Measurements from ENCODE around the gene IGSF8. TPM values are rescaled to one million over a fixed set of nuclear protein-coding genes. Genes with fewer than 3 reads are reported as not detected.

Gene IGSF8
- total RNA-seq, 3 donors from 2014 or later = 21.0 to 35.7 (median 24.5) TPM

DNA sequence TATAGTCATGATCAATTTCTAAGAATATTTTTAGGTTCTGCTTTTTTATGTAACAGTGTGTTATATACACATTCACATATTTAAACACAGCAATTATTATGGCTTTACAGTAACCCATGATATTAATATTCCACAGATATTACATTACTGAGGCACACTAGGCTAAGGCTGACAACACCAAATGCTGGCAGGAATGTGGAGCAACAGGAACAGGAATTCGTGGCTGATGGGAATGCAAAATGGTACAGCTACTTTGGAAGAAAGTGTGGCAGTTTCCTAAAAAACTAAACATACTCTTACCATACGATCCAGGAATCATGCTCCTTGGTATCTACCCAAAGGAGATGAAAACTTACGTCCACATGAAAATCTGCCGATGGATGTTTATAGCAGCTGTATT lies 19.0 kb downstream of the IGSF8 start:
- H3K9me3 ChIP-seq = no peaks in the 10 kb centered on the region
- no peak overlapping the region for H3K27ac ChIP-seq
- H3K4me3 ChIP-seq = no peak overlapping the region
- peaks cover 0 to 2% of the 10 kb centered on the region in 2 donors for H3K4me1 ChIP-seq
- no peaks in the 10 kb centered on the region for H3K36me3 ChIP-seq
- intact Hi-C loops (cut with DNase I; ENCODE audit: low total_unique reads) = no loop called here
- TF ChIP-seq CTCF (IDR thresholded peaks at IDR 0.05) (no peak), POLR2AphosphoS5 (IDR thresholded peaks at IDR 0.05) (no peak), POLR2A (IDR thresholded peaks at IDR 0.05) (no peak)
- H3K27me3 ChIP-seq = peaks cover 0 to 30% of the 10 kb centered on the region in 2 donors
- no peak for DNase-seq (ENCODE audit: low spot score in 2 of 2)

- no peak for DNase-seq (ENCODE audit: low spot score in 2 of 2)
- intact Hi-C loops (cut with DNase I; ENCODE audit: low total_unique reads) = no loop called here
- H3K27me3 ChIP-seq = peaks cover 0 to 30% of the 10 kb centered on the region in 2 donors
- H3K27ac ChIP-seq = no peak overlapping the region
- no peaks in the 10 kb centered on the region for H3K4me1 ChIP-seq
- no peaks in the 10 kb centered on the region for H3K36me3 ChIP-seq
- no peaks in the 10 kb centered on the region for H3K9me3 ChIP-seq
- no peak overlapping the region for H3K4me3 ChIP-seq
- TF ChIP-seq POLR2AphosphoS5 (IDR thresholded peaks at IDR 0.05) (no peak), CTCF (IDR thresholded peaks at IDR 0.05) (peak in 1 of 3 donors; percentile 40)
Measured at GRCh38 chr1:160078512-160079195, 19.8 kb downstream of the IGSF8 start.

GRCh38 chr1:160077486-160077885 lies 20.9 kb downstream of the IGSF8 start:
- no peaks in the 10 kb centered on the region for H3K9me3 ChIP-seq
- H3K36me3 ChIP-seq = no peaks in the 10 kb centered on the region
- no peaks in the 10 kb centered on the region for H3K4me1 ChIP-seq
- H3K27ac ChIP-seq = no peak overlapping the region
- H3K27me3 ChIP-seq = peaks cover 0 to 26% of the 10 kb centered on the region in 2 donors
- intact Hi-C loops (cut with DNase I; ENCODE audit: low total_unique reads) = no loop called here
- H3K4me3 ChIP-seq = no peak overlapping the region
- DNase-seq (ENCODE audit: low spot score in 2 of 2) = no peak
- no peak for TF ChIP-seq POLR2A (IDR thresholded peaks at IDR 0.05)
- no peak for TF ChIP-seq CTCF (IDR thresholded peaks at IDR 0.05)
- no peak for TF ChIP-seq POLR2AphosphoS5 (IDR thresholded peaks at IDR 0.05)

DNA sequence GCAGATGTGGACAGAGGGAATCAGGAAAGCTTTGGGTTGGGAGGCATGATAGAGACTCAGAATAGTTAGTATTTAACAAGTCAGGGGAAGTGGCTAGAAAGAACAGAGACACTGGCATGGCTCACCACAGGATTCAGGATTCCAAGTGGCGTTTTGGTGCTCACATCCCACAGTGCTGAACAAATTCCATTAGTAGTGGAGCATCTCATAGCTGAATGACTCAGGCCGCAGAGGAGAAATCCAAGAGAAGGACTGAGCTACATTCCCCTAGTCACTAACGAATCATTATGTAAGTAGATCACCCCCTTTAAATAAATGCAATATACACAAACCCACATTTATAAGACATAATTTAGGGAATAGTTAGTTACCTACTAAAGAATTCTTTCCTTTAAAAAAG lies 22.1 kb downstream of the IGSF8 start:
- intact Hi-C loops (cut with DNase I; ENCODE audit: low total_unique reads) = no loop called here
- no peak for DNase-seq (ENCODE audit: low spot score in 2 of 2)
- H3K27ac ChIP-seq = no peak overlapping the region
- H3K4me3 ChIP-seq = no peak overlapping the region
- peaks cover 0 to 23% of the 10 kb centered on the region in 2 donors for H3K27me3 ChIP-seq
- no peaks in the 10 kb centered on the region for H3K9me3 ChIP-seq
- no peaks in the 10 kb centered on the region for H3K36me3 ChIP-seq
- TF ChIP-seq CTCF (IDR thresholded peaks at IDR 0.05) (no peak), POLR2A (IDR thresholded peaks at IDR 0.05) (no peak), POLR2AphosphoS5 (IDR thresholded peaks at IDR 0.05) (no peak)
- H3K4me1 ChIP-seq = no peaks in the 10 kb centered on the region

GRCh38 chr1:160075836-160076235 lies 22.6 kb downstream of the IGSF8 start:
- Histone ChIP-seq H3K4me1 (no peaks in the 10 kb centered on the region), H3K4me3 (no peak overlapping the region), H3K27me3 (peaks cover 0 to 18% of the 10 kb centered on the region in 2 donors), H3K27ac (no peak overlapping the region), H3K36me3 (no peaks in the 10 kb centered on the region), H3K9me3 (no peaks in the 10 kb centered on the region)
- intact Hi-C loops (cut with DNase I; ENCODE audit: low total_unique reads) = no loop called here
- TF ChIP-seq POLR2A (IDR thresholded peaks at IDR 0.05) (no peak), CTCF (IDR thresholded peaks at IDR 0.05) (no peak), POLR2AphosphoS5 (IDR thresholded peaks at IDR 0.05) (no peak)
- no peak for DNase-seq (ENCODE audit: low spot score in 2 of 2)
